GM18498 (cell line): Measurements from ENCODE around the gene TFCP2.
A peak's percentile ranks its signal among the peaks of the same experiment; 100 is the strongest.

Experiments
- ATAC-seq: cut with Tn5 transposase; IDR thresholded peaks from one replicate; pipeline ENCODE4 v1.9.1; 2021; ENCODE audit warnings: mild to moderate bottlenecking, moderate library complexity; ENCODE audit not compliant: unreplicated experiment

TFCP2 gene

DNA sequence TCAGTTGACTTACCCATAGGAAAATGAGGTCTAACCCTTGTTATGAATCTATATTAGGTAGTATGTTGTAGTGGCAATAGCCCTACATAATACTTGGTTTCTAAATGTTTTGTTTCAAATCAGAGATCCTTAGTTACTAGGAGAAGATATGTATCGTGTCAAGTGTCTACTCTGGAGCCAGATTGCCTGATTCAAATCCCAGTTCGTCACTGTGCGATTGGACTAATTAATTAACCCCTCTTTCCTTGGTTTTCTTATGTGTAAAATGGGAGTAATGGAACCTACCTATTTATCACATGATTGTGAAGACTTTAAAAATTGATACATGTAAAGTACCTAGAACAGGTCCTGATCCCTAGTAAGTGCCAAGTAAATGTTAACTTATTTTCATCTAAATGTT, 123.4 kb downstream of the TFCP2 start:
- no peak for ATAC-seq

DNA sequence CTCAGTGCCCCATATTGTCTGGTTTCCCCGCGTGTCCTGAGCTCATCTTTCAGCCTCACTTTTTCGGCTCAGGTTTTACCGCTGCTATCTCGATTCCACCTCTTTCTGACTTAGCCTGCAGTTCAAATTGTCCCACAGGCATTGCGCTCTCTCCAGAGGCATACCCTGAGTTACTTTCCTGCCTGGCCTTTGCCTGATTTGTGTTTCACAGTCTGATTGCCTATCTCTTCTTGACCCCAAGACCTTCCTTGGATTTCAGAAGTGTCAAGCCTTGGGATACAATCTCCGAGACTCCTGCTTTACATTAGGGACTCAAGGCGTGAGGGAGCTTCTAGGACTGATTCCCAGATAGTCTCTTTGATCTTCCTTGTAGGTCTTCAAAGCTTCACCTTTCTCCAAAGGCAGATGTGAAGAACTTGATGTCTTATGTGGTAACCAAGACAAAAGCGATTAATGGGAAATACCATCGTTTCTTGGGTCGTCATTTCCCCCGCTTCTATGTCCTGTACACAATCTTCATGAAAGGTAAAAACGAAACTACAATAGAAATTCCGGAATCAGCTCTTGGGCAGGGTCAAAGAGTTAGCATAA, 124.2 kb downstream of the TFCP2 start:
- ATAC-seq, result no peak

DNA sequence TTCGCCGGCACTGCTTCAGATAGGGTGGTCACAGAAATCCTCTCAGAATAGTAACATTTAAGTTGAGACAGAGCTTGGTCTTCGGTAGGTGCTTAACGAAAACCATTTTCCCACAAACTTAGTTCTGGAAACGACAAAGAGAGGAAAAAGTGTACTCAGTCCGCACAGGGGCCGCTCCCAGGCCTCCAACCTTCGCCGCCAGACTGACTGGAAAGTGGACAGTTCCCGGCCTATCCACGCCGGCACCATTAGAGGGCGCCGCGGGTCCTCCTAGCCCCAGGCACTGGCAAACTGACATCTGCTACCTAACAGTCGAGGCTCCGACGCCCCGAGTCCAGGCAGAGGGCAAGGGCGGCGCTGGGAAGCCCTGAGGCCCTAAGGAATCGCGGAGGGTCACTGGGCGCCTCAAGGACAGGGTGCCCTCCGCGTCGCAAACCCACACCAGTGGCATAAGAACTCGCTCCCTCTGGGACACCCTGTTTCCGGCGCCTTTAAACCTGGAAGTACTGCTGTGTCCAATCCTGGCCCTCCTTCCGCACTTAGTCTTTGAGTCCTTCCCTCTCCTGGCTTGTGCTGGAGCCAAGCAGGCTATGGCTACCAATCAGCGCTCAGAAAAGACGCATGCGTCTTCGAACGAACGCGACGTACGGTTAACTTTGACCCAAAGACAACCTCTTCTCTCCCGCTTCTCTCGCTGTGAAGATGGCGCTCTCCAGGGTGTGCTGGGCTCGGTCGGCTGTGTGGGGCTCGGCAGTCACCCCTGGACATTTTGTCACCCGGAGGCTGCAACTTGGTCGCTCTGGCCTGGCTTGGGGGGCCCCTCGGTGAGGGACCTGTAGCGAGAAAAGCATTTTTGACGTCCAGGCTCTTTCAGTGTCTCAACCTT, 125.0 kb downstream of the TFCP2 start, which contains the start of gene LETMD1:
LETMD1 (plus strand) TSS at position 673 of the 886 bp plus-strand sequence; CDS start at position 703, 30 bp downstream.
- peak; percentile 97 for ATAC-seq
